Inflammatory macrophage (primary cell): ENCODE results near the gene SPTBN2.

ENCODE experiments used
- DNase-seq, 2 donors: peaks; one replicate each; pipeline ENCODE4 v3.0.0-alpha.2; 2020 to 2022

The SPTBN2 gene

DNA sequence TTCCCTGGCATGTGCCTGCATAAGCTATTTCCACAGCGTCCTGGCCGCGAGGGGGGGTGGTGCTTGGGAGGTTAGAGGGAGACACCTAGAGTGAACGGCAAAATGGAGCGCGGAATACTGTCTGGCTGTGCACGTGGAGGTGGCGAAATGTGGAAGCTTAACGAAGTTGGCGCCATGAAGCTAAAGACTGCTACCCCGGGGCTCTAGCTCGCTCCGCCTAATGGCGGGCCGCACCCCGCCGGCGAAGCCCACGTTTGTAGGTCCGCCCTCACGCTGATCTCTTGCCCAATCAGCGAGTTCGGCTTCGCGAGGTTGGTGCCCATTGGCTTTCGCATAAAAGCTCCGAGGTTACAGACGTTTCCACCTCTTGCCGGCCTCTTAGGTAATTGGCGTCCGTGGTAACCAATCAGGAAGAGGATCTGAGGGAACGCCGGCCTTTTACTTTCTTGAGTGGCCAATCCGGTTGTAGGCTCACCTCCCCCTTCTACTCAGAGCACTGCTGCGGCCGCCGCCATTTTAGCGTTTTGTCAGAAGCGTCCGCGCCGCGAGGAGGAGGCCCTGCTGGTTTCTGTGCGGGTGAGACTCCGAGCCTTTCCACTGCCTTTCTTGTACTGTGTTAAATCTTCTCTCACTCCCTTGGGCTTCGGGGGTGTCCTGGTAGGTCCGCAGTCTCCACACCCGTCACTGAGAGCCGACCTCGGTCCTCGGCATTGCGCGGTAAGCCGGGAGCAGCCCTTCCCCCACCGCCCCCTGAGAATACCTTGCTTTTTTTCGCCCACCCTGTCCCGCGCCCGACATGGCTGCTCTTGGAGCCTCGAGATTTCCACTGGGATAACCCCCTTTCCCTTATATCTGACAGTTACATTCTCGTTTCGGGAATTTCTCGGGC is 90.6 kb downstream of the SPTBN2 start, which contains the start of gene RBM4:
Gene RBM4 (plus strand): TSS at position 527 of the 889 bp plus-strand sequence. CDS start 1,009 bp downstream, outside the sequence.
- DNase-seq: peak; percentile 100

DNA sequence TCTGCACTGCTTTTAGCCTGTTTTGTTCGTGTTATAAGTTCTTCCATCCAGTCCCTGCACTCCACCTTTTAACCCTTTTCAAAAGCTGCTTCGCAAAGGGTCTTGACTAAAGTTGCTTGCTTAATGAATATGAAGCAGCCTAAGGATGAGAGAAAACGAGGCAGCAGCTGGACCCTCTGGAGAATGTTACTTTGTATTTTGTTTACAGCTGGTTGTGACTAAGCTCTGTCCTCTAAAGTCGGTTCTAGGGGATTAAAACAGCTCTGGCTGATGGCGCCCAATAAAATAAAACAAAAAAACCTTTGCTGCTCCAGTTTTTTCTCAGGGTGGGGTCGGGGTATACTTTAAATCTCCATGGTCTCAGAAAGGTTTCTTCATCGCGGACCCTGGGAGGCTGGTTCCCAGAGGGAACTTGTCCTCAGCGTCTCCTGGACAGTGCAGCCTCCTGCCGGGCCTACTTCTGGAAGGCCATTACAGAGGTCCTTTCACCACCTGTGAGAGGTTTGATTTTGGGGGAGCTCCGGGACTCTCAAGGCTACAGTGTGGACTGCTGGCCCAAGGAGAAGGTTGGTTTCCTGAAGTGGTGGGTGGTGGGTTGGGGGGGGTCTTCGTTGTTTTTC is 91.3 kb downstream of the SPTBN2 start:
- no peak for DNase-seq

DNA sequence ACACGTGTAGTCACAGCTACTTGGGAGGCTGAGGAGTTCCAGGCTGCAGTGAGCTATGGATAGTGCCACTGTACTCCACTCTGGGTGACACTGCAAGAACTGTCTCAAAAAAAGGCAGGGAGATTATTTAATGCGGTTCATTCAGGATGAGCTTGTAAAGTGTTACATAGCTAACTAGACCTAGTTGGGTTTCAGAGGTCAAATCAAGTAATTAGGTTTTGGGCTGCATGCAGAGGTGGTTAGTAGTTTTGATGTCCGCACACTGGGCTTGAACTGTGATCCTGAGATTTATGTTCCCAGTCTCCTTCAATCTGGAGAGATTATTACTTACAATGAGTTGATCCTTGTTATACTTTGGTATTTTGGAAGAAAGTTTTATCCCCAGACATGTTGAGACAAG is 92.6 kb downstream of the SPTBN2 start:
- no peak for DNase-seq
